ENCODE measurements around the gene NDUFV3.

NDUFV3 gene

GRCh38 chr21:42900446-42900845 lies 7.3 kb downstream of the NDUFV3 start:
- no peak for DNase-seq (ENCODE audit: low spot score)
- H3K18ac ChIP-seq (ENCODE audit: low read length), result no peak overlapping the region

GRCh38 chr21:42903817-42904216 lies 10.7 kb downstream of the NDUFV3 start:
- Histone ChIP-seq H2BK12ac (ENCODE audit: low read length) (no peak overlapping the region), H4K91ac (ENCODE audit: low read depth, low read length, poor library complexity) (no peak overlapping the region), H3K4me1 (ENCODE audit: control insufficient read depth in 2 of 2, insufficient read depth in 1 of 2, low read depth in 1 of 2, low read length in 2 of 2) (no peaks in the 10 kb centered on the region), H3K36me3 (replicated peaks in 1 of 2; ENCODE audit: control insufficient read depth in 2 of 2, insufficient read depth in 2 of 2, low read length in 2 of 2) (peaks cover 39 to 91% of the 10 kb centered on the region in 2 donors), H3K27ac (replicated peaks; ENCODE audit: low read length) (no peak overlapping the region), H3K9me3 (replicated peaks in 1 of 2; ENCODE audit: control insufficient read depth in 2 of 2, insufficient read depth in 1 of 2, low read depth in 1 of 2, low read length in 2 of 2) (peaks cover 10 to 24% of the 10 kb centered on the region in 2 donors), H2BK120ac (ENCODE audit: low read depth, low read length) (no peak overlapping the region), H3K79me1 (ENCODE audit: low read depth, low read length) (peaks cover 2% of the 10 kb centered on the region), H2BK15ac (ENCODE audit: low read length) (no peak overlapping the region), H3K4ac (ENCODE audit: low read length) (no peak overlapping the region), H3K27me3 (ENCODE audit: control insufficient read depth in 3 of 3, insufficient read depth in 3 of 3, low read depth in 1 of 3, low read length in 3 of 3) (no peaks in the 10 kb centered on the region), H3K14ac (ENCODE audit: low read length) (no peak overlapping the region), H2AFZ (ENCODE audit: low read length) (no peak overlapping the region), H3K23ac (ENCODE audit: low read depth, low read length, poor library complexity) (no peak overlapping the region), H3K4me3 (ENCODE audit: low read length in 2 of 2) (no peak overlapping the region), H2BK5ac (ENCODE audit: low read length) (no peak overlapping the region), H3K4me2 (ENCODE audit: insufficient read depth, low read length, poor library complexity, severe bottlenecking) (no peak overlapping the region), H3K9ac (ENCODE audit: low read depth, low read length, poor library complexity) (no peak overlapping the region), H4K8ac (ENCODE audit: low read depth, low read length) (no peak overlapping the region), H2AK5ac (ENCODE audit: low read depth, low read length) (no peak overlapping the region), H3K18ac (ENCODE audit: low read length) (no peak overlapping the region)
- DNase-seq (ENCODE audit: low spot score), result no peak
- no CpG with 5 or more reads among the region's 11 CpGs for WGBS, 2 donors (ENCODE audit: extremely low coverage in 2 of 2, insufficient read length in 2 of 2, insufficient replicate concordance in 1 of 2)

More at GRCh38 chr21:42900446-42900845, 7.3 kb downstream of the NDUFV3 start:
- no peak overlapping the region for H2BK120ac ChIP-seq (ENCODE audit: low read depth, low read length)
- no peaks in the 10 kb centered on the region for H3K4me1 ChIP-seq (ENCODE audit: control insufficient read depth in 2 of 2, insufficient read depth in 1 of 2, low read depth in 1 of 2, low read length in 2 of 2)
- no peak overlapping the region for H2BK15ac ChIP-seq (ENCODE audit: low read length)
- no peak overlapping the region for H2BK12ac ChIP-seq (ENCODE audit: low read length)
- no peak overlapping the region for H3K14ac ChIP-seq (ENCODE audit: low read length)
- no peaks in the 10 kb centered on the region for H3K79me1 ChIP-seq (ENCODE audit: low read depth, low read length)
- no peak overlapping the region for H2AK5ac ChIP-seq (ENCODE audit: low read depth, low read length)
- no peak overlapping the region for H3K27ac ChIP-seq (replicated peaks; ENCODE audit: low read length)
- H3K4me3 ChIP-seq (ENCODE audit: low read length in 2 of 2), result no peak overlapping the region
- H4K8ac ChIP-seq (ENCODE audit: low read depth, low read length), result no peak overlapping the region
- H4K91ac ChIP-seq (ENCODE audit: low read depth, low read length, poor library complexity), result no peak overlapping the region
- H3K27me3 ChIP-seq (ENCODE audit: control insufficient read depth in 3 of 3, insufficient read depth in 3 of 3, low read depth in 1 of 3, low read length in 3 of 3), result no peaks in the 10 kb centered on the region
- no peak overlapping the region for H3K9ac ChIP-seq (ENCODE audit: low read depth, low read length, poor library complexity)
- peaks cover 2 to 7% of the 10 kb centered on the region in 2 donors for H3K9me3 ChIP-seq (replicated peaks in 1 of 2; ENCODE audit: control insufficient read depth in 2 of 2, insufficient read depth in 1 of 2, low read depth in 1 of 2, low read length in 2 of 2)
- WGBS, 2 donors (ENCODE audit: extremely low coverage in 2 of 2, insufficient read length in 2 of 2, insufficient replicate concordance in 1 of 2), result no CpG with 5 or more reads among the region's 4 CpGs
- H3K4me2 ChIP-seq (ENCODE audit: insufficient read depth, low read length, poor library complexity, severe bottlenecking), result no peak overlapping the region
- H3K23ac ChIP-seq (ENCODE audit: low read depth, low read length, poor library complexity), result no peak overlapping the region
- no peak overlapping the region for H3K4ac ChIP-seq (ENCODE audit: low read length)
- peaks cover 34 to 82% of the 10 kb centered on the region in 2 donors for H3K36me3 ChIP-seq (replicated peaks in 1 of 2; ENCODE audit: control insufficient read depth in 2 of 2, insufficient read depth in 2 of 2, low read length in 2 of 2)
- H2AFZ ChIP-seq (ENCODE audit: low read length), result no peak overlapping the region
- H2BK5ac ChIP-seq (ENCODE audit: low read length), result no peak overlapping the region

DNA sequence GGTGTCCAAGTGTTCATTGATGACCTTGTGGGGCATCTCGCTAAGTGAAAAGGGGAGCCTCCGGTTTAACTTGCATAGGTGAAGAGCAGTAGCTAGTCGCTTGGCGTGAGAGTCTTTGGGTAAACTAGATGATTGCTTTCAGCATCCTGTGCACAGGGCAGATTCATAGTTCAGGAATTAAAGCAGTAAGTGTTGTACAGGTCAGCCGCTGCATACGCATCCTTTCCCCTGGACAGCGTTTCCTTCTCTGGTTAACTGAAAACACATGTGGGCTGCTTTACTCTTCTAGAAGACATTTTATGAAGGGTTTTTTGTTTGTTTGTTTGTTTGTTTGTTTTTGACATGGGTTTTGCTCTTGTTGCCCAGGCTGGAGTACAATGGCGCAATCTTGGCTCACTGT lies 12.1 kb downstream of the NDUFV3 start:
- H4K8ac ChIP-seq (ENCODE audit: low read depth, low read length), result no peak overlapping the region
- no peak overlapping the region for H3K18ac ChIP-seq (ENCODE audit: low read length)
- H3K4ac ChIP-seq (ENCODE audit: low read length), result no peak overlapping the region
- H3K4me1 ChIP-seq (ENCODE audit: control insufficient read depth in 2 of 2, insufficient read depth in 1 of 2, low read depth in 1 of 2, low read length in 2 of 2), result no peaks in the 10 kb centered on the region
- H3K14ac ChIP-seq (ENCODE audit: low read length), result no peak overlapping the region
- no peak overlapping the region for H2BK5ac ChIP-seq (ENCODE audit: low read length)
- no peak overlapping the region for H3K27ac ChIP-seq (replicated peaks; ENCODE audit: low read length)
- no peaks in the 10 kb centered on the region for H3K27me3 ChIP-seq (ENCODE audit: control insufficient read depth in 3 of 3, insufficient read depth in 3 of 3, low read depth in 1 of 3, low read length in 3 of 3)
- H3K4me2 ChIP-seq (ENCODE audit: insufficient read depth, low read length, poor library complexity, severe bottlenecking), result no peak overlapping the region
- no peak overlapping the region for H2AFZ ChIP-seq (ENCODE audit: low read length)
- no peak overlapping the region for H2BK12ac ChIP-seq (ENCODE audit: low read length)
- H3K4me3 ChIP-seq (ENCODE audit: low read length in 2 of 2), result no peak overlapping the region
- no peak overlapping the region for H4K91ac ChIP-seq (ENCODE audit: low read depth, low read length, poor library complexity)
- H2BK15ac ChIP-seq (ENCODE audit: low read length), result no peak overlapping the region
- H3K9me3 ChIP-seq (replicated peaks in 1 of 2; ENCODE audit: control insufficient read depth in 2 of 2, insufficient read depth in 1 of 2, low read depth in 1 of 2, low read length in 2 of 2), result peaks cover 10 to 24% of the 10 kb centered on the region in 2 donors
- H3K36me3 ChIP-seq (replicated peaks in 1 of 2; ENCODE audit: control insufficient read depth in 2 of 2, insufficient read depth in 2 of 2, low read length in 2 of 2), result peaks cover 37 to 93% of the 10 kb centered on the region in 2 donors
- DNase-seq (ENCODE audit: low spot score), result no peak
- WGBS, 2 donors (ENCODE audit: extremely low coverage in 2 of 2, insufficient read length in 2 of 2, insufficient replicate concordance in 1 of 2), result no CpG with 5 or more reads among the region's 8 CpGs
- no peak overlapping the region for H2AK5ac ChIP-seq (ENCODE audit: low read depth, low read length)
- no peak overlapping the region for H3K9ac ChIP-seq (ENCODE audit: low read depth, low read length, poor library complexity)
- H3K79me1 ChIP-seq (ENCODE audit: low read depth, low read length), result peaks cover 2% of the 10 kb centered on the region
- H2BK120ac ChIP-seq (ENCODE audit: low read depth, low read length), result no peak overlapping the region
- no peak overlapping the region for H3K23ac ChIP-seq (ENCODE audit: low read depth, low read length, poor library complexity)

GRCh38 chr21:42906233-42906632 lies 13.1 kb downstream of the NDUFV3 start:
- no peak overlapping the region for H4K8ac ChIP-seq (ENCODE audit: low read depth, low read length)
- H3K4me2 ChIP-seq (ENCODE audit: insufficient read depth, low read length, poor library complexity, severe bottlenecking), result no peak overlapping the region
- no peak overlapping the region for H3K4ac ChIP-seq (ENCODE audit: low read length)
- no CpG with 5 or more reads among the region's 16 CpGs for WGBS, 2 donors (ENCODE audit: extremely low coverage in 2 of 2, insufficient read length in 2 of 2, insufficient replicate concordance in 1 of 2)
- no peak for DNase-seq (ENCODE audit: low spot score)
- H4K91ac ChIP-seq (ENCODE audit: low read depth, low read length, poor library complexity), result no peak overlapping the region
- no peak overlapping the region for H3K14ac ChIP-seq (ENCODE audit: low read length)
- no peaks in the 10 kb centered on the region for H3K27me3 ChIP-seq (ENCODE audit: control insufficient read depth in 3 of 3, insufficient read depth in 3 of 3, low read depth in 1 of 3, low read length in 3 of 3)
- peaks cover 2% of the 10 kb centered on the region for H3K79me1 ChIP-seq (ENCODE audit: low read depth, low read length)
- no peak overlapping the region for H2AK5ac ChIP-seq (ENCODE audit: low read depth, low read length)
- H2BK15ac ChIP-seq (ENCODE audit: low read length), result no peak overlapping the region
- H3K27ac ChIP-seq (replicated peaks; ENCODE audit: low read length), result no peak overlapping the region
- H2BK120ac ChIP-seq (ENCODE audit: low read depth, low read length), result no peak overlapping the region
- H2BK12ac ChIP-seq (ENCODE audit: low read length), result no peak overlapping the region
- H3K9me3 ChIP-seq (replicated peaks in 1 of 2; ENCODE audit: control insufficient read depth in 2 of 2, insufficient read depth in 1 of 2, low read depth in 1 of 2, low read length in 2 of 2), result peaks cover 10 to 24% of the 10 kb centered on the region in 2 donors
- no peak overlapping the region for H3K9ac ChIP-seq (ENCODE audit: low read depth, low read length, poor library complexity)
- H3K4me1 ChIP-seq (ENCODE audit: control insufficient read depth in 2 of 2, insufficient read depth in 1 of 2, low read depth in 1 of 2, low read length in 2 of 2), result no peaks in the 10 kb centered on the region
- peaks cover 33 to 93% of the 10 kb centered on the region in 2 donors for H3K36me3 ChIP-seq (replicated peaks in 1 of 2; ENCODE audit: control insufficient read depth in 2 of 2, insufficient read depth in 2 of 2, low read length in 2 of 2)
- no peak overlapping the region for H3K18ac ChIP-seq (ENCODE audit: low read length)
- no peak overlapping the region for H2BK5ac ChIP-seq (ENCODE audit: low read length)
- no peak overlapping the region for H3K4me3 ChIP-seq (ENCODE audit: low read length in 2 of 2)
- no peak overlapping the region for H2AFZ ChIP-seq (ENCODE audit: low read length)
- no peak overlapping the region for H3K23ac ChIP-seq (ENCODE audit: low read depth, low read length, poor library complexity)
